HG02884 (cell line): ENCODE measurements around the gene HBG1.
"Not testable (repeated sequence)": the region's sequence is repeated elsewhere in the genome, so short reads cannot be mapped to it uniquely, and the experiment has no call there.

Experiments used
- ATAC-seq: cut with Tn5 transposase; IDR thresholded peaks from one replicate; pipeline ENCODE4 v1.9.1; 2021; ENCODE audit warnings: mild to moderate bottlenecking, moderate library complexity; ENCODE audit not compliant: unreplicated experiment

The HBG1 gene

DNA sequence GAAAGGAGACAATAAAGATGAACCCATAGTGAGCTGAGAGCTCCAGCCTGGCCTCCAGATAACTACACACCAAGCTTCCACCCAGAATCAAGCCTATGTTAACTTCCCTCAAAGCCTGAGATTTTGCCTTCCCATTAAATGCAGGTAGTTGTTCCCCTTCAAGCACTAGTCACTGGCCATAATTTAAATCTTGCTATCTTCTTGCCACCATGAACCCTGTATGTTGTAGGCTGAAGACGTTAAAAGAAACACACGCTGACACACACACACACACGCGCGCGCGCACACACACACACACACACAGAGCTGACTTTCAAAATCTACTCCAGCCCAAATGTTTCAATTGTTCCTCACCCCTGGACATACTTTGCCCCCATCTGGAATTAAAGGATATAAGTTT lies 1.2 kb downstream of the HBG1 start:
- not testable (repeated sequence) for ATAC-seq

GRCh38 chr11:5247472-5248192 lies 2.0 kb downstream of the HBG1 start:
- no peak for ATAC-seq

DNA sequence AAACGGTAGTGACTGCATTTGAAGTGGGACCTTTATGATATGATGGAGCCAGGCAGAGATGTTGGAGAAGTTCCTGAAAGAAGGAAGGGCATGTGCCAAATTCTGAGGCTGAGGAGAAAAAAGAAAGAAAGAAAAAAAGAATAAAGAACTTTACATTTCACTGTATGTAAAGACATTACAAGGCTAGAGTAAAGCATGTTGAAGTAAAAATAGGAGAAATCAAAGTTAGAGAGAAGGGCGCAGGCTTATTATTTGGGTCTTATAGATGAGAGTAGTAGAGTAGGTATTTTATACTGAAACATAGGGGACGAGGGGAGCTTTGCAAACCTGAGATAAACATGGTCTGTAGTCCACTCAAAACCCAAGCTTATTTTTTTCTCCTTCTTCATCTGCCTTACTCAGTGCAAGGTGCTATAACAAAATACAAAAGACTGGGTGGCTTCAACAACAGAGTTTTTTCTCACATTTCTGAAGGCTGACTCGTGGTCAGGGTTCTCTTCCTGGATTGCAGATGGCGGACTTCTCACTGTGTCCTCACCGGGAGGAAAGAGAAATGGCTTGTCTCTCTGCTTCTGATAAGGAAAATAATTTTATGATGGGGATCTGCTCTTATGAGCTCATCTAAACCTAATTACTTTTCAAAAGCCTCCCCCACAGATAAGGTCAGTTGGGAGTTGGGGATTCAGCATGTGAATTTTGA lies 2.7 kb downstream of the HBG1 start:
- no peak for ATAC-seq

GRCh38 chr11:5245155-5245554 lies 4.5 kb downstream of the HBG1 start:
- no peak for ATAC-seq

DNA sequence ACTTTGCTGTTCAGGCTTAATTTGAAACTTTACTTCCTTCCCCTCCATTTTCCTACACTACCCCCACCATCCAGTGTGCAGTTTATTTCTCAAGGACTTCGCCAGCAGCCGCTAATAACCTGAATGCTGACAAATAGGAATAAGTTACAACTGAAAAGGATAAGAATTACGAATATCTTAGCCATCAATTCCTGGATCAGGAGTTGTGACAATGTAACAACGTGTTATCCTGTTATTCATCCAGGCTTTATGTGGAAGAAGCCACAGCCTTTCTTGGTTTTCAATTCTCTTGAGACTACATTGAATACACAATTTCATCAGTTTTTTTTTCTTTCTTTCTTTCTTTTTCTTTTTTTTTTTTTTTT lies 5.9 kb downstream of the HBG1 start:
- ATAC-seq, result no peak

DNA sequence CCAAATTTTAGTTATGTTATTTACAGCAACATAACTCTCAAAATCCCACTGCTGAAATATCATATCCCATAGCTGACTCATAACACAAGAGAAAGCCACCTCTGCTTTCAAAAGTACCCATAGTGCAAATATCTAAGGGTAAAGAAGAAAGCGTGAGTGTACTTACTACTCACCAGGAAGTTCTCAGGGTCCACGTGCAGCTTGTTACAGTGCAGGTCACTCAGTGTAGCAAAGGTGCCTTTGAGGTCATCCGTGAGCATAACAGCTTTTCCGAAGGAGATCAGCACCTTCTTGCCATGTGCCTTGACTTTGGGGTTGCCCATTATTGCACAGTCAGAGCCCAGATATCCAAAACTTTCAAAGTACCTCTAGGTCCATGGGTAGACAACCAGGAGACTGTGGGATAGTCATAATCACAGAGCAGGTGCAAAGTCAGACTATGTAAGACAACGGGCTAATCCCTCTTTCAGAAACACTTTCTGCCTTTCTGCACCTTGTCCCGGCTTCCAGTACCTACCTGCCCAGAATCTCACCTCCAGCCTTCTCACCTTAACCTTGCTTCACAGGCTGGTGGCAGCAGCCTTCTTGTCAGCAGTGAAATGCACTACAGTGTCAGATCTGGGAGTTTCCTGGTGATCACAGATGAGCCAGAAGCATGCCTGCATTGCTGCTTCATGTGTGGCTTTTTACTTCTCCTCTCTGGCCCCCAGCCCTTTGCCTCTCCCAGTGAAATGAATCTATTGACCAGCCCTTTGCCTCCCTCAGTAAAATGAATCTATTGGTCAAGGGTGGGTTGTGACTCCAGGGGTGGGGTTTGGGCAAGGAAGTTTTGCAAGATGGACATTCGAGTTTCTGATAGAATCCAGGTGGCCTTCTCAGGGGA lies 6.5 kb downstream of the HBG1 start:
- peak; percentile 64 for ATAC-seq

DNA sequence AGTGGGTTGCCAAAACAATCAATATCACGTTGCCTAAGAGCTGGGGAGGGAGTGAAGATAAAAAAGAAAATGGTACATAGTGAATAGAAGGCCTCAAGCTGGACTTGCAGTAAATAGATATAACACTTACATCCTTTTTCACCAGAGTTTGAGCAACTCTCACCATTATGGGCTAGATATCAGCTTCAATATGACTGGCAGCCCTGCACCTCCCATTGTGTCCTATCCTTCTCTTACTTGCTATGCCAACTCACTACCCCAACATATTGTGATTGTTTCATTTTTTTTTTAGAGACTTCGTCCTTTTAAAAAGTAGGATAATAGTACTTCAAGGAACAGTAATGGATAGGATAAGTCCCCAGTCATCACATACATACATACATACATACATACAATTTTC lies 7.4 kb downstream of the HBG1 start:
- no peak for ATAC-seq

GRCh38 chr11:5241458-5241857 lies 8.2 kb downstream of the HBG1 start:
- no peak for ATAC-seq

DNA sequence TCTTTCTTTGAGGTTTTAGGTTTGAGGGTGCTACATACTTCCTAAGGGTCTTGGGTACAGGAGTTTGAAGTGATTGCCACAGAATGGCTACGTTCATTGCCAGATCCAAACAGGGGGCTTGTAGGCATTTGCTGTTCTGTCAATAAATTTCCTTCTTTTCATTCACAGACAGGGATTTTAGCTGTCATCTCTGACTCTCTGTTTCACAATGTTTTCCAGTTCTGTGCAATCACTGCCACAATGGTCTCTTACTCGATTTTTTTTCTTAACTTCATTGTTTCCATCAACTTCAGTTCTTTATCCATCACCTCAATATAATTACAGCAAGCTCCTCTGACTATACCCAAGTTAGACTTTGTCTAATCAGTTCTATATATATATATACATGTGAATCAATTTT lies 9.2 kb downstream of the HBG1 start:
- ATAC-seq, result no peak

- no peak for ATAC-seq
These were observed 9.6 kb downstream of the HBG1 start for GRCh38 chr11:5240056-5240455.

DNA sequence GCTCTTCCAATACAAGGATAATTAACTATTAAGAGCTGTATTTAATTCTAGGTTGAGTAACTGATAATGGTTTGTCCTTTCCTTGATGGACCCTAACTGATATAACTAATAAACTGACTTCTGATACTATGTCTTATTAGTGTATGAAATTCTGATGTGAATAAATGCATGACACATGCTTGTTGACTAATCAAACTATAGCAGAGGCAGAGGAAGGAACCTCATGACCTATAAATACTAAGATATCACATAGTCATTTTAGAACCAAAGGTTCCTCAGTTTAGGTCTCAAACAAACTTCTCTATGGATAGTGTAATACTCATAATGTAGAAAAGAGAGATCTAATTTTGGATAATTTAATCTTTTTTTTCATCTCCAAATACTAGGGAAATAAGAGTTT lies 10.6 kb downstream of the HBG1 start:
- ATAC-seq, result no peak

DNA sequence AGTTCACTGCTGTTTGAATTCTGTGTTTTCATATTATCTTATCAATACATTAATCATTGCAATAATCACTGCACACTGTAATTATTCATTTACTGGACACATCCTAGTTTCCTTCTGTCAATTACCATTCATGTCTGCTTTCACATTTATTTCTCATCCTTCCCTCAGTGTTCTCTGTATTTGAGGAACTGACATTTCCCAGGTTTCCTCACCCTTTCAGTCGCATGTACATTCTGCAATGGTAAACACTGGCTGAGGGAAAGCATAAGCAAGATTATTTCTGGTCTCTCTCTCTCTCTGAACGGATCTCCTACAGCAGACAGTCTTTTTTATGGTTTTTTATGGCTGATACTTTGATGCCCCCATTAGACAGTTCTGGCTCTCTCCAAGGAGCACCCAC lies 11.2 kb downstream of the HBG1 start:
- ATAC-seq, result no peak

- no peak for ATAC-seq
These were observed 12.2 kb downstream of the HBG1 start for GRCh38 chr11:5237420-5237819.

DNA sequence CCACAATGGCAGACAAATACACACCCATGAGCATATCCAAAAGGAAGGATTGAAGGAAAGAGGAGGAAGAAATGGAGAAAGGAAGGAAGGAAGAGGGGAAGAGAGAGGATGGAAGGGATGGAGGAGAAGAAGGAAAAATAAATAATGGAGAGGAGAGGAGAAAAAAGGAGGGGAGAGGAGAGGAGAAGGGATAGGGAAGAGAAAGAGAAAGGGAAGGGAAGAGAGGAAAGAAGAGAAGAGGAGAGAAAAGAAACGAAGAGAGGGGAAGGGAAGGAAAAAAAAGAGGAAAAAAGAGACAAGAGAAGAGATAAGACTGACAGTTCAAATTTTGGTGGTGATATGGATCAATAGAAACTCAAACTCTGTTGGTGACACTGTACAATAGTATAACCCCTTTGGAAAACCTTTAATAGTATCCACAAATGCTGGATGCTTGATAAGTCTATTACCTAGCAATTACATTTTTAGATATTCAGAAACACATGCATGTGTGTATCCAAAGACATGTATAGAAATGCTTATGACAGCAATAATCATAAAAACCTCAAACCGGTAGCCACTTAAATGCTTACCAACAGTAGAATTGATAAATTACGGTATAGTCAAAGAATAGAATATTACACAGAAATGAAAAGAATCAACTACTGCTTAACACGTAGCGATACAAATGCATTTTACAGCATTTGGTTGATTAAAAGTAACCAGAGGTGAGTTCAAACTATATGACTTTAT lies 14.1 kb downstream of the HBG1 start:
- no peak for ATAC-seq

DNA sequence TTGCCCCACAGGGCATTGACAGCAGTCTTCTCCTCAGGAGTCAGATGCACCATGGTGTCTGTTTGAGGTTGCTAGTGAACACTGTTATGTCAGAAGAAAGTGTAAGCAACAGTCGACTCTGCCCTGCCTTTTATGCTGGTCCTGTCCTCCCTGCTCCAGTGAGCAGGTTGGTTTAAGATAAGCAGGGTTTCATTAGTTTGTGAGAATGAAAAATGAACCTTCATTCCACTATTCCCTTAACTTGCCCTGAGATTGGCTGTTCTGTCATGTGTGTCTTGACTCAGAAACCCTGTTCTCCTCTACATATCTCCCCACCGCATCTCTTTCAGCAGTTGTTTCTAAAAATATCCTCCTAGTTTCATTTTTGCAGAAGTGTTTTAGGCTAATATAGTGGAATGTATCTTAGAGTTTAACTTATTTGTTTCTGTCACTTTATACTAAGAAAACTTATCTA lies 15.2 kb downstream of the HBG1 start, which contains the start of gene HBD:
Gene HBD, minus strand, starts transcription at position 103 of the 454 bp plus-strand sequence. Its CDS starts 50 bp downstream, at position 53.
- ATAC-seq, result peak; percentile 76

DNA sequence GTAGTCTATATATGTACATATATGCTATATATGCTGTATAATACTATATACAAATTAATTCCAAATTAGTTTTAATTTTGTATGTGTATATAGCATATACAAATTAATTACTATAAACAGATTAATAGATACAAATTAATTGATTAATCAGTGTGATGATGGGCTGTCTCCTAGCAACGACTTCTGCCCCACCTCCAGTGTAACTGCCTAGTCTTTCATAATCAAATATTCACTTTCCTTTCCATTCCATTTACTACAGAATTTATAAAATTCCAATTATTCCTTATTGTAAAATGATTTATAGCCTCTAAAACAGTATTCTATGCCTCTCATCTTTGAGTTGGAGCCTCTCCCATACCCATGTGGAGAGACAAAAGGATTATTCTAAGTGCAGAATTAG lies 16.4 kb downstream of the HBG1 start:
- no peak for ATAC-seq

- ATAC-seq, result no peak
These were observed 16.8 kb downstream of the HBG1 start for GRCh38 chr11:5232821-5233220.

- no peak for ATAC-seq
These were observed 17.5 kb downstream of the HBG1 start for GRCh38 chr11:5232176-5232575.

- no peak for ATAC-seq
These were observed 18.5 kb downstream of the HBG1 start for GRCh38 chr11:5231111-5231510.

DNA sequence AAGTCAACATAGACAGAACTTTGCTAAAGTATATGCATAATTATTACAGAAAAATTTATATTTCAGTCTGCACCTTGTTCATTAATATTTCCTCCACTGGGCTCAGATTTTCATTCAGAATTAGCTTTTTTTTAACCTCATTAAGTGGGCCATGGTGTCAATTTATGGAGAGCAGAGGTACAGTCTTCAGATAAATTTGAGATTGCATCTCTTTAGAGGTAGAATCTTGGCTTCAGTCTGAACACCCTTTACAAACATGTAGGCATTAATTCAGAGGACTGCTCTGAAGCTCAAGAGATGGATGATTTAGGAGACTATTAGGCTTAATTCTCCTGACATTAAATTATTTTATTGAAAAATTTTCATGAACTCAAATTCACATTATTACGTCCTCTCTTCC lies 19.4 kb downstream of the HBG1 start:
- no peak for ATAC-seq

DNA sequence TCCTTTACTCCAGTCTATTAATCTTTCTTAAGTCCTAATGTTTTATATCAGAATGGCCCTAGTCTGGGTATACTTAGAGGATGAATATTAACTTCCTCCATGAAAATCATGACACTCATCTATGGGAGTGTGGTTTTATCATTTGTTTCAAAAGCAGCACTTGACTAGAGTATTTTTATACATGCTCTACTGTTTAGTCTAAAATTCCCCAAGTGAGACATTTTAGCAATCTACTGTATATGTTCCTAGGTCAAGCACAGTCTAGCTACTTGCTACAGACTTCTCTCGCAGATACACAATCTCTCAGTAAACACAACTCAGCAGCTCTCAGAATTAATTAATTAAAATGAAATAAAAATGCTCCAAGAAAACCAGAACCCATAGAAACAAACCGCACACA lies 19.9 kb downstream of the HBG1 start:
- no peak for ATAC-seq
